PFSK-1 (cell line): ENCODE results near the gene LARP1B.

Source experiments
- POLR2AphosphoS5 ChIP-seq: IDR thresholded peaks from 2 replicates; pipeline ENCODE4 v1.6.1; 2012; ENCODE audit warnings: low read depth, mild to moderate bottlenecking, control low read depth, low read length, moderate library complexity
- TAF1 ChIP-seq: IDR thresholded peaks from 2 replicates; pipeline ENCODE4 v1.6.1; 2012; ENCODE audit warnings: low read length, control low read depth, borderline replicate concordance; ENCODE audit not compliant: insufficient read depth
- TF ChIP-seq, protein P1 (sequence below), 2 experiments: IDR thresholded peaks; 2 replicates each; pipeline versions ENCODE4 v1.6.1 to v1.8.0; 2011 to 2012; ENCODE audit warnings: low read depth in 2 of 2, low read length in 2 of 2, control low read depth in 1 of 2, inconsistent platforms in 1 of 2, mild to moderate bottlenecking in 1 of 2, moderate library complexity in 1 of 2; ENCODE audit not compliant: insufficient read depth in 1 of 2

DNA sequence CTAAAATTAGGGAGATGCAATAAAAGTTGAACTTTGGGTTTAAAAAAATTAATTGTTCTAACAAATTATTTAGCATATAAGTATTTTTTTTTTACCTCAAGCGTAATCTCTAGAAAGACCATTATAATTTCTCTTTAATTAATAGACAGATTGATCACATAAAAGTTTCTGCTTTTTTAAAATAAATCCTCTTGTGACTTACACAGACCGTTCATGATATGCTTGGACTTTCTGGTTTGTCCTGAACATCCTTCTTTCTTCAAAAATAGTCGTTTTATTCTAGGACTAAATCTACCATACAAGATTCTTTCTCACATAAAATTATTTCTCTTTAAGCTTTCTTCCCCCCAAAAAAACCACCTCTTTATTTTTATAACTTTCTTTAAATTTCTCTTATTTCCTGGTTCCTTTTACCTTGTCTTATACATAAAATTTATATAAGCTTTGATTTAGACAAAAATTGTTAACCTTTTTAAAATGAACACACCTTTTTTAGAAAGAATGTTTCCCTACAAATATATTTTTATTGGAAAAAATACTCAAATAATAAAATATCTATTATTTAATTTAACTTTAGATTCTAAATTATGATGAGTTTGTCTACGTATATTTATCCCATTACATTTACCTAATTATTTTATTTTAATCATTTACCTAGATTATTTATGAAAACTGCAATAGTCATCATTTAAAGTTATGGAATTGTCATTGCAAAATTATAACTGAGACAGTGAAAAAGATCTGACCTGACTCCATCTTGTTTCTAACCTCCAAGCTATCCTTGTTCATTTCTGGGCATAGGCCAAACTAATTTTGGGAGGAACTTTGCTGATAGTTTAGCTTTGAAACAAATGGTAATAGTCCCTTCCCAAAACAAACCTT, 188.9 kb downstream of the LARP1B start:
- TF ChIP-seq POLR2AphosphoS5: no peak
- TF ChIP-seq, protein P1, sequence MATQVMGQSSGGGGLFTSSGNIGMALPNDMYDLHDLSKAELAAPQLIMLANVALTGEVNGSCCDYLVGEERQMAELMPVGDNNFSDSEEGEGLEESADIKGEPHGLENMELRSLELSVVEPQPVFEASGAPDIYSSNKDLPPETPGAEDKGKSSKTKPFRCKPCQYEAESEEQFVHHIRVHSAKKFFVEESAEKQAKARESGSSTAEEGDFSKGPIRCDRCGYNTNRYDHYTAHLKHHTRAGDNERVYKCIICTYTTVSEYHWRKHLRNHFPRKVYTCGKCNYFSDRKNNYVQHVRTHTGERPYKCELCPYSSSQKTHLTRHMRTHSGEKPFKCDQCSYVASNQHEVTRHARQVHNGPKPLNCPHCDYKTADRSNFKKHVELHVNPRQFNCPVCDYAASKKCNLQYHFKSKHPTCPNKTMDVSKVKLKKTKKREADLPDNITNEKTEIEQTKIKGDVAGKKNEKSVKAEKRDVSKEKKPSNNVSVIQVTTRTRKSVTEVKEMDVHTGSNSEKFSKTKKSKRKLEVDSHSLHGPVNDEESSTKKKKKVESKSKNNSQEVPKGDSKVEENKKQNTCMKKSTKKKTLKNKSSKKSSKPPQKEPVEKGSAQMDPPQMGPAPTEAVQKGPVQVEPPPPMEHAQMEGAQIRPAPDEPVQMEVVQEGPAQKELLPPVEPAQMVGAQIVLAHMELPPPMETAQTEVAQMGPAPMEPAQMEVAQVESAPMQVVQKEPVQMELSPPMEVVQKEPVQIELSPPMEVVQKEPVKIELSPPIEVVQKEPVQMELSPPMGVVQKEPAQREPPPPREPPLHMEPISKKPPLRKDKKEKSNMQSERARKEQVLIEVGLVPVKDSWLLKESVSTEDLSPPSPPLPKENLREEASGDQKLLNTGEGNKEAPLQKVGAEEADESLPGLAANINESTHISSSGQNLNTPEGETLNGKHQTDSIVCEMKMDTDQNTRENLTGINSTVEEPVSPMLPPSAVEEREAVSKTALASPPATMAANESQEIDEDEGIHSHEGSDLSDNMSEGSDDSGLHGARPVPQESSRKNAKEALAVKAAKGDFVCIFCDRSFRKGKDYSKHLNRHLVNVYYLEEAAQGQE (IDR thresholded peaks at IDR 0.05; ENCODE audit: insufficient read depth in 1 of 2, low read depth in 2 of 2, low read length in 2 of 2): no peak
- no peak for TF ChIP-seq TAF1
